Endothelial cell (in vitro differentiated cells): Measurements from ENCODE around the gene PPARGC1A. TPM values are rescaled to one million over a fixed set of nuclear protein-coding genes. Genes with fewer than 3 reads are reported as not detected.

Experiments
- DNase-seq: peaks from one replicate; pipeline ENCODE4 v3.0.0; 2021; ENCODE audit warnings: low spot score
- H3K27ac Mint-ChIP-seq: one replicate; pipeline ENCODE4 v1.8.0; 2021; ENCODE audit warnings: mixed read lengths, inconsistent platforms; ENCODE audit not compliant: unreplicated experiment
- H3K27me3 Mint-ChIP-seq: one replicate; pipeline ENCODE4 v1.8.0; 2021; ENCODE audit warnings: mild to moderate bottlenecking, moderate library complexity, mixed read lengths, inconsistent platforms; ENCODE audit not compliant: unreplicated experiment
- H3K36me3 Mint-ChIP-seq: one replicate; pipeline ENCODE4 v1.8.0; 2021; ENCODE audit warnings: mild to moderate bottlenecking, low read depth, mixed read lengths, inconsistent platforms; ENCODE audit not compliant: unreplicated experiment
- H3K4me1 Mint-ChIP-seq: one replicate; pipeline ENCODE4 v1.8.0; 2021; ENCODE audit warnings: mild to moderate bottlenecking, mixed read lengths, inconsistent platforms; ENCODE audit not compliant: unreplicated experiment
- H3K4me3 Mint-ChIP-seq: one replicate; pipeline ENCODE4 v1.8.0; 2021; ENCODE audit warnings: mild to moderate bottlenecking, mixed read lengths, inconsistent platforms; ENCODE audit not compliant: unreplicated experiment
- H3K9me3 Mint-ChIP-seq: one replicate; pipeline ENCODE4 v1.8.0; 2021; ENCODE audit warnings: mixed read lengths, inconsistent platforms; ENCODE audit not compliant: unreplicated experiment
- total RNA-seq: library from RNA; stranded (reverse); fragmentation: NEBNext Ultra II Directional; extraction: Animal tissue kit (Norgen Biotek cat#: 25700); gene quantifications from one replicate; pipeline ENCODE4 v1.2.1, GENCODE V29; 2021; ENCODE audit not compliant: unreplicated experiment
- TF ChIP-seq, protein P1 (sequence below): fragments of 200-600 bp; sonication (generic); IDR thresholded peaks from one replicate; pipeline ENCODE4 v1.5.0; 2021; ENCODE audit warnings: antibody characterized with exemption; ENCODE audit not compliant: unreplicated experiment

The PPARGC1A gene
- total RNA-seq, 1 donor from 2014 or later: 11.4 TPM

DNA sequence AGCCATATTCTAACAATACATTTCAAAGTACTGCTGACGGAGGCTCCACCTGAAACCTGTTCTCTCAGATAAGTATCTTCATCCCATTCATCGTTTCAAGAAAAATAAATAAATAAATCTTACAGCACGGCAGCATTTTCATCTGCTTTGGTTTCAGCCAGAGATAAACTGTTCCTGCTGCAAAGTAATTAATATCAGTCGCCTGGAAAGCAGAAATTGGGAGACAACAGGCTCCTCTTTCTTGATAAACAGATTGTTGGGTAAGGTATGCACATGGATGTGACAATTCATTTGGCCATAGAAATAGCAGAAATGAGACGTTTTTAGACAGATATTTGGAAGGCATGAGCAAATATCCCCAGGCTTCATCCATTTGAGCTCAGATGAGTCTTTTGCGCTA, 110.4 kb downstream of the PPARGC1A start:
- DNase-seq: no peak
- no peak overlapping the region for H3K4me3 Mint-ChIP-seq
- no peak overlapping the region for H3K27ac Mint-ChIP-seq
- TF ChIP-seq, protein P1, sequence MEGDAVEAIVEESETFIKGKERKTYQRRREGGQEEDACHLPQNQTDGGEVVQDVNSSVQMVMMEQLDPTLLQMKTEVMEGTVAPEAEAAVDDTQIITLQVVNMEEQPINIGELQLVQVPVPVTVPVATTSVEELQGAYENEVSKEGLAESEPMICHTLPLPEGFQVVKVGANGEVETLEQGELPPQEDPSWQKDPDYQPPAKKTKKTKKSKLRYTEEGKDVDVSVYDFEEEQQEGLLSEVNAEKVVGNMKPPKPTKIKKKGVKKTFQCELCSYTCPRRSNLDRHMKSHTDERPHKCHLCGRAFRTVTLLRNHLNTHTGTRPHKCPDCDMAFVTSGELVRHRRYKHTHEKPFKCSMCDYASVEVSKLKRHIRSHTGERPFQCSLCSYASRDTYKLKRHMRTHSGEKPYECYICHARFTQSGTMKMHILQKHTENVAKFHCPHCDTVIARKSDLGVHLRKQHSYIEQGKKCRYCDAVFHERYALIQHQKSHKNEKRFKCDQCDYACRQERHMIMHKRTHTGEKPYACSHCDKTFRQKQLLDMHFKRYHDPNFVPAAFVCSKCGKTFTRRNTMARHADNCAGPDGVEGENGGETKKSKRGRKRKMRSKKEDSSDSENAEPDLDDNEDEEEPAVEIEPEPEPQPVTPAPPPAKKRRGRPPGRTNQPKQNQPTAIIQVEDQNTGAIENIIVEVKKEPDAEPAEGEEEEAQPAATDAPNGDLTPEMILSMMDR: no peak
- H3K9me3 Mint-ChIP-seq: no peaks in the 10 kb centered on the region
- H3K36me3 Mint-ChIP-seq: no peaks in the 10 kb centered on the region
- no peaks in the 10 kb centered on the region for H3K27me3 Mint-ChIP-seq
- no peaks in the 10 kb centered on the region for H3K4me1 Mint-ChIP-seq

- H3K36me3 Mint-ChIP-seq: no peaks in the 10 kb centered on the region
- no peaks in the 10 kb centered on the region for H3K4me1 Mint-ChIP-seq
- H3K27me3 Mint-ChIP-seq: no peaks in the 10 kb centered on the region
- no peak overlapping the region for H3K27ac Mint-ChIP-seq
- no peak overlapping the region for H3K4me3 Mint-ChIP-seq
- DNase-seq: no peak
- TF ChIP-seq, protein P1: no peak
- H3K9me3 Mint-ChIP-seq: no peaks in the 10 kb centered on the region
Observed at GRCh38 chr4:23775694-23776093, 114.2 kb downstream of the PPARGC1A start.

GRCh38 chr4:23774909-23775308, 114.9 kb downstream of the PPARGC1A start:
- Mint-ChIP-seq H3K27me3 (no peaks in the 10 kb centered on the region), H3K9me3 (no peaks in the 10 kb centered on the region), H3K4me3 (no peak overlapping the region), H3K4me1 (no peaks in the 10 kb centered on the region), H3K27ac (no peak overlapping the region), H3K36me3 (no peaks in the 10 kb centered on the region)
- TF ChIP-seq, protein P1: no peak
- DNase-seq: no peak

DNA sequence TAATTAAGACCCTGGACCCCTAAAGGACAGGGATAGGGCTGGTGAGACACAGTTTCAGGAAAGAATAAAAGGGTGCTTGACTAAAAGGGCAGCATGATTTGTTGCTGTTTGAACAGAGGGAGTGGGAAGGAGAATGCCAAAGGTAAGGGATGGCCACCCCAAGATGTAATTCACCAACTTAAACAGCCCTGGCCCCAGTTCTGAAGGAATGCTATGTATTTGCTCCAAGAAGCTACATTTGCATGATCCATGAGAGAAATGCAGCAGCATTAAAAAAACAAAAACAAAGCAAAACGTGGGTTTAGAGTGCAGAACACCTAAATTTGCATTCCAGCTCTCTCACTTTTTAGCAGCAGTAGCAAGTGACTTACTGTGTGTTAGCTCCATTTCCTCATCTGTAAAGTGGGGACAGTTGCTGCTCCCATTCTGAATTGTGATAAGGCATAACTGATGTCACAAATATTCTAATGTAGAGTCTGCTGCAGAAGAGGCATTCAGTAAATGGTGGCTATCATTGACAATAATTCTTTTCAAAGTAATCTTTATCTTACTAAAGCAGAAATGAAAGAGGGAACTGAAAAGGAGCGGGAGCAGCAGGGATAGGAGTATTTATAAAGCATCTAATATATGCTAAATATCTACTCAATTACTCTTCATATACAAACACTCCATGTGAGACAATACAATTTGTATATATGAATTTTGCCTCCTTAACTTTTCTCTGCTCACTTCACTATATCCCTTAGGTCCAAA, 115.8 kb downstream of the PPARGC1A start:
- H3K9me3 Mint-ChIP-seq: no peaks in the 10 kb centered on the region
- H3K4me3 Mint-ChIP-seq: no peak overlapping the region
- H3K27me3 Mint-ChIP-seq: no peaks in the 10 kb centered on the region
- H3K4me1 Mint-ChIP-seq: no peaks in the 10 kb centered on the region
- no peaks in the 10 kb centered on the region for H3K36me3 Mint-ChIP-seq
- no peak for DNase-seq
- H3K27ac Mint-ChIP-seq: no peak overlapping the region
- TF ChIP-seq, protein P1: no peak

- H3K4me1 Mint-ChIP-seq: no peaks in the 10 kb centered on the region
- H3K27ac Mint-ChIP-seq: no peak overlapping the region
- H3K27me3 Mint-ChIP-seq: peaks cover 2% of the 10 kb centered on the region
- no peak overlapping the region for H3K4me3 Mint-ChIP-seq
- H3K9me3 Mint-ChIP-seq: no peaks in the 10 kb centered on the region
- DNase-seq: no peak
- TF ChIP-seq, protein P1: no peak
- no peaks in the 10 kb centered on the region for H3K36me3 Mint-ChIP-seq
Observed at GRCh38 chr4:23770011-23770410, 119.8 kb downstream of the PPARGC1A start.
